UCSD-AML1 (cell line): ENCODE results near the gene PRDM16.

Experiments
- DNase-seq: peaks from one replicate; lab custom pipeline; 2025; ENCODE audit not compliant: unreplicated experiment; lab: John Stamatoyannopoulos, UW

PRDM16 gene

GRCh38 chr1:3120994-3121393, 52.0 kb downstream of the PRDM16 start:
- no peak for DNase-seq

GRCh38 chr1:3121401-3122210, 52.6 kb downstream of the PRDM16 start:
- no peak for DNase-seq

GRCh38 chr1:3122311-3122710, 53.3 kb downstream of the PRDM16 start:
- DNase-seq, result no peak

- DNase-seq, result no peak
These were observed 55.2 kb downstream of the PRDM16 start for GRCh38 chr1:3124246-3124645.

GRCh38 chr1:3125078-3125477, 56.1 kb downstream of the PRDM16 start:
- no peak for DNase-seq

- DNase-seq, result no peak
These were observed 56.8 kb downstream of the PRDM16 start for GRCh38 chr1:3125546-3126368.

GRCh38 chr1:3126756-3127678, 58.0 kb downstream of the PRDM16 start:
- no peak for DNase-seq

GRCh38 chr1:3127738-3128137, 58.7 kb downstream of the PRDM16 start:
- DNase-seq, result no peak

GRCh38 chr1:3128431-3129132, 59.6 kb downstream of the PRDM16 start:
- no peak for DNase-seq

- DNase-seq, result no peak
These were observed 60.1 kb downstream of the PRDM16 start for GRCh38 chr1:3129133-3129490.

- no peak for DNase-seq
These were observed 61.3 kb downstream of the PRDM16 start for GRCh38 chr1:3130268-3130667.

GRCh38 chr1:3132660-3133059, 63.7 kb downstream of the PRDM16 start:
- DNase-seq, result no peak

GRCh38 chr1:3133686-3134085, 64.7 kb downstream of the PRDM16 start:
- DNase-seq, result no peak

GRCh38 chr1:3134381-3135072, 65.5 kb downstream of the PRDM16 start:
- DNase-seq, result no peak

- DNase-seq, result no peak
These were observed 66.2 kb downstream of the PRDM16 start for GRCh38 chr1:3135073-3135702.

- DNase-seq, result no peak
These were observed 66.9 kb downstream of the PRDM16 start for GRCh38 chr1:3135744-3136455.

- no peak for DNase-seq
These were observed 67.5 kb downstream of the PRDM16 start for GRCh38 chr1:3136532-3136931.

- no peak for DNase-seq
These were observed 68.4 kb downstream of the PRDM16 start for GRCh38 chr1:3137111-3138100.
